ENCODE results near the gene MAD1L1. TPM values are rescaled to one million over a fixed set of nuclear protein-coding genes. Genes with fewer than 3 reads are reported as not detected.

Gene MAD1L1
- total and polyA plus RNA-seq, 2 experiments from 2014 or later = 38.2 to 69.8 TPM

GRCh38 chr7:1946025-1946772, 286.5 kb downstream of the MAD1L1 start:
- Histone ChIP-seq H3K9me3 (ENCODE audit: low read depth) (no peaks in the 10 kb centered on the region), H2AFZ (no peak overlapping the region), H3K9me2 (ENCODE audit: insufficient read depth) (no peaks in the 10 kb centered on the region), H3K4me2 (ENCODE audit: unreplicated experiment) (no peak overlapping the region), H3K27me3 (replicated peaks; ENCODE audit: insufficient read depth) (no peaks in the 10 kb centered on the region), H4K20me1 (ENCODE audit: insufficient read depth) (no peaks in the 10 kb centered on the region), H3K9ac (no peak overlapping the region), H3K27ac (no peak overlapping the region), H3K79me2 (ENCODE audit: insufficient read depth) (no peaks in the 10 kb centered on the region), H3K36me3 (ENCODE audit: low read depth) (no peaks in the 10 kb centered on the region), H3K4me3 (no peak overlapping the region), H3F3A (ENCODE audit: insufficient read depth) (no peaks in the 10 kb centered on the region), H3K4me1 (ENCODE audit: insufficient read depth) (no peaks in the 10 kb centered on the region)
- 89 to 92% methylated on average over 23 of the region's 23 CpGs for WGBS, 2 experiments (ENCODE audit: low coverage in 1 of 2, low lambda C conversion rate in 2 of 2, missing lambda C conversion rate in 2 of 2)
- in situ Hi-C loops (cut with MboI) = no loop called here
- no peak for TF ChIP-seq EZH2 (IDR thresholded peaks at IDR 0.05; ENCODE audit: insufficient read depth, poor library complexity, severe bottlenecking)
- TF ChIP-seq EZH2phosphoT487 (IDR thresholded peaks at IDR 0.05; ENCODE audit: insufficient read depth, low read depth) = no peak
- DNase-seq = no peak

GRCh38 chr7:1945558-1945957, 287.2 kb downstream of the MAD1L1 start:
- no peaks in the 10 kb centered on the region for H3F3A ChIP-seq (ENCODE audit: insufficient read depth)
- no peaks in the 10 kb centered on the region for H3K4me1 ChIP-seq (ENCODE audit: insufficient read depth)
- DNase-seq = no peak
- H4K20me1 ChIP-seq (ENCODE audit: insufficient read depth) = no peaks in the 10 kb centered on the region
- no peak overlapping the region for H3K4me2 ChIP-seq (ENCODE audit: unreplicated experiment)
- no peak overlapping the region for H3K27ac ChIP-seq
- no peaks in the 10 kb centered on the region for H3K27me3 ChIP-seq (replicated peaks; ENCODE audit: insufficient read depth)
- TF ChIP-seq EZH2 (IDR thresholded peaks at IDR 0.05; ENCODE audit: insufficient read depth, poor library complexity, severe bottlenecking) = no peak
- no peak for TF ChIP-seq EZH2phosphoT487 (IDR thresholded peaks at IDR 0.05; ENCODE audit: insufficient read depth, low read depth)
- H2AFZ ChIP-seq = no peak overlapping the region
- no peaks in the 10 kb centered on the region for H3K79me2 ChIP-seq (ENCODE audit: insufficient read depth)
- H3K9me2 ChIP-seq (ENCODE audit: insufficient read depth) = no peaks in the 10 kb centered on the region
- no peak overlapping the region for H3K9ac ChIP-seq
- in situ Hi-C loops (cut with MboI) = no loop called here
- H3K9me3 ChIP-seq (ENCODE audit: low read depth) = no peaks in the 10 kb centered on the region
- no peaks in the 10 kb centered on the region for H3K36me3 ChIP-seq (ENCODE audit: low read depth)
- no peak overlapping the region for H3K4me3 ChIP-seq
- 91 to 94% methylated on average over 13 to 14 of the region's 14 CpGs for WGBS, 2 experiments (ENCODE audit: low coverage in 1 of 2, low lambda C conversion rate in 2 of 2, missing lambda C conversion rate in 2 of 2)

GRCh38 chr7:1944619-1945210, 288.0 kb downstream of the MAD1L1 start:
- TF ChIP-seq EZH2phosphoT487 (IDR thresholded peaks at IDR 0.05; ENCODE audit: insufficient read depth, low read depth) (no peak), EZH2 (IDR thresholded peaks at IDR 0.05; ENCODE audit: insufficient read depth, poor library complexity, severe bottlenecking) (no peak)
- no peaks in the 10 kb centered on the region for H3F3A ChIP-seq (ENCODE audit: insufficient read depth)
- H3K79me2 ChIP-seq (ENCODE audit: insufficient read depth) = no peaks in the 10 kb centered on the region
- H3K9ac ChIP-seq = no peak overlapping the region
- H3K9me3 ChIP-seq (ENCODE audit: low read depth) = no peaks in the 10 kb centered on the region
- no peak for DNase-seq
- no peak overlapping the region for H2AFZ ChIP-seq
- H3K27ac ChIP-seq = no peak overlapping the region
- WGBS, 2 experiments (ENCODE audit: low coverage in 1 of 2, low lambda C conversion rate in 2 of 2, missing lambda C conversion rate in 2 of 2) = 92 to 94% methylated on average over 20 to 21 of the region's 21 CpGs
- no peak overlapping the region for H3K4me3 ChIP-seq
- no peaks in the 10 kb centered on the region for H3K9me2 ChIP-seq (ENCODE audit: insufficient read depth)
- H3K36me3 ChIP-seq (ENCODE audit: low read depth) = no peaks in the 10 kb centered on the region
- no peak overlapping the region for H3K4me2 ChIP-seq (ENCODE audit: unreplicated experiment)
- H3K4me1 ChIP-seq (ENCODE audit: insufficient read depth) = no peaks in the 10 kb centered on the region
- H4K20me1 ChIP-seq (ENCODE audit: insufficient read depth) = no peaks in the 10 kb centered on the region
- in situ Hi-C loops (cut with MboI) = no loop called here
- H3K27me3 ChIP-seq (replicated peaks; ENCODE audit: insufficient read depth) = no peaks in the 10 kb centered on the region

- no peak overlapping the region for H3K27ac ChIP-seq
- no peaks in the 10 kb centered on the region for H3F3A ChIP-seq (ENCODE audit: insufficient read depth)
- H3K9me2 ChIP-seq (ENCODE audit: insufficient read depth) = no peaks in the 10 kb centered on the region
- no peak overlapping the region for H3K4me3 ChIP-seq
- H3K4me1 ChIP-seq (ENCODE audit: insufficient read depth) = no peaks in the 10 kb centered on the region
- H2AFZ ChIP-seq = no peak overlapping the region
- no peaks in the 10 kb centered on the region for H4K20me1 ChIP-seq (ENCODE audit: insufficient read depth)
- H3K79me2 ChIP-seq (ENCODE audit: insufficient read depth) = no peaks in the 10 kb centered on the region
- TF ChIP-seq EZH2 (IDR thresholded peaks at IDR 0.05; ENCODE audit: insufficient read depth, poor library complexity, severe bottlenecking) = no peak
- TF ChIP-seq EZH2phosphoT487 (IDR thresholded peaks at IDR 0.05; ENCODE audit: insufficient read depth, low read depth) = no peak
- H3K27me3 ChIP-seq (replicated peaks; ENCODE audit: insufficient read depth) = no peaks in the 10 kb centered on the region
- H3K36me3 ChIP-seq (ENCODE audit: low read depth) = no peaks in the 10 kb centered on the region
- DNase-seq = no peak
- H3K9me3 ChIP-seq (ENCODE audit: low read depth) = no peaks in the 10 kb centered on the region
- 86 to 87% methylated on average over 22 to 25 of the region's 25 CpGs for WGBS, 2 experiments (ENCODE audit: low coverage in 1 of 2, low lambda C conversion rate in 2 of 2, missing lambda C conversion rate in 2 of 2)
- in situ Hi-C loops (cut with MboI) = no loop called here
- no peak overlapping the region for H3K4me2 ChIP-seq (ENCODE audit: unreplicated experiment)
- no peak overlapping the region for H3K9ac ChIP-seq
Measured at GRCh38 chr7:1943933-1944618, 288.7 kb downstream of the MAD1L1 start.
